HuH-7 (cell line): ENCODE results near the gene AWAT1.
"Not testable (repeated sequence)": the region's sequence is repeated elsewhere in the genome, so short reads cannot be mapped to it uniquely, and the experiment has no call there.

ENCODE experiments used
- DNase-seq: peaks from one replicate; pipeline ENCODE4 v3.0.0; 2011; ENCODE audit warnings: low spot score

AWAT1 gene

DNA sequence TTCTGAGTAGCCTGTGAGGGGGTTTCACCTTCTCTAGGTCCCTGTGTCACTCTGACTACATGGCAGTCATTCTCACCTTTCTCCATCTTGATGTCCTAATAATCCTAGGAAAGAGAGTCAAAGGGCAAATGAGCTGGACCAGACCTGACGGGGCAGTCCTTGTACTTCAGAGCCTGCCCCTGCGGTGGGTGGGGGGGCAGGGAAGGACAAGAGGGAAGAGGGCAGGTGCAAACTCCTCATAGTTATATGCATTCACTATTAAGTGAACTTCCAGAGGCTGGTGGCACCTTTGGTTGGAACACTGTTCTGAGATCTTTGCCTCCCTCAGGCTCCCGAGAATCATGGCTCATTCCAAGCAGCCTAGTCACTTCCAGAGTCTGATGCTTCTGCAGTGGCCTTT is at the start of gene AWAT1:
Gene AWAT1 (plus strand): TSS at position 301 of the 400 bp plus-strand sequence. CDS start 41 bp downstream, at position 342.
- DNase-seq = no peak

DNA sequence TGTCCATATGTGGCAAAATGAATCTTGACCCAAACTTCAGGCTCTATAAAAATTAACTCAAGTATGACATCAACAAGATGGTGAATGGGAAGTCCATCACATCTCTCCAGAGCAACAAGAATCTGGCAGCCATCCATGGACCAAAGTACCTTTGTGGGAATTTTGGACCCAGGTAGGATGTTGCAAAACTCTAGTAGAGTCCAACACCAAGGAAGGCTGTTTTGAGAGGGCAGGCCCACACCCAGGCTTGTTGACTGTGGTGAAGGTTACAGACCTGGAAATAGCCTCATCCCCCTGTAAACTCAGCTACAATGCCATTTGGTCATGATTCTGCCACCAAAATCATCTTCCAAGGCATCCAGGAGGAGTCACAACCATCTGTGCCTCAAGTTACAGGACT is 44.2 kb upstream of the AWAT1 start:
- DNase-seq = no peak

DNA sequence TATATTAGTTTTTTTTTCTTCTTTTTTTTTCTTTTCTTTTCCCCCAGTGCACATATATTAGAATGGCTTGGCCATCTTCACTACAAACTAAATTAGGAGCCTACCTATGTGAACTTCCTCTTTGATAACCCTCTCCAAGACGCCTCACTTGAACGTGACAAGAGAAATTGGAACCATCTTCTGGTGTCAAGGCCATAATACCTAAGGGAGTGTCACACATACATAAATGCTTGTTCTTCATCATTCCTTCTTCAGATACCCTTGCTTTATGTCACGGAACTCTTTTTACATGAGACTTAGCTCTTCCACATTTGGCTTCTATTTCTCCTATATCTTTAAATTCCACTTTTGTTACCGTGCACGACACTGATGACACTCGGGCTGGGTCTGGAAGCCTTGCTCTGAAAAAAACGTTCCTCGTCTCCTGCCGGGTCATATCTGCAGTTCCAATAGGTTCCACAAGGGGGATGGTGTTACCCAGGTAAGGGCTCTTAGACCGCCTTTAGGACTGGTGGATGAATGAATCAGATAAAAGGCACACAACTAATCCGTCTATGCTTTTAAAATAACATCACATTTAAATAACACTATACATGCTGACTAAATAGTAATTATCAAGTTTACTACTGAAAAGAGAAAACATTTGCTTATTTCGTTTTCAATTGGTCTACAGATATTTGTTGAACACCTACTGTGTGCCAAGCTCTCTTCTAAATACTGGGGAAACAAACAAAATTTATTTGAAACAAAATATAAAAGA is 37.3 kb upstream of the AWAT1 start:
- peak; percentile 46 for DNase-seq

DNA sequence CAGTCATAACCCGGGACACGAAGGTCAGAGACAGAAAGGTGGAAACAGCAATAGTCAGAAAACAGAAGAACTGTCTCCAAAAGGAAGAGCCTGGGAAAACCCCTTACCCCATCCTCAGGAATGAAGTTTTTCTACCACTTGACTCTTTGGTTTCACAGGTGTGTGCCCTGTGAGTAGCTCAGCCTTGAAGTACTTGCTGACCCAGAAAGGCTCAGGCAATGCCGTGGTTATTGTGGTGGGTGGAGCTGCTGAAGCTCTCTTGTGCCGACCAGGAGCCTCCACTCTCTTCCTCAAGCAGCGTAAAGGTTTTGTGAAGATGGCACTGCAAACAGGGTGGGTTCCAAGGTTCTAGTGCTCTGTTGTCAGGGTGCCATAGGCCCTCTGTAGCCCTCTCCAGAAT is 32.7 kb upstream of the AWAT1 start:
- DNase-seq = no peak

- no peak for DNase-seq
Measured at GRCh38 chrX:70208479-70208878, 26.0 kb upstream of the AWAT1 start.

DNA sequence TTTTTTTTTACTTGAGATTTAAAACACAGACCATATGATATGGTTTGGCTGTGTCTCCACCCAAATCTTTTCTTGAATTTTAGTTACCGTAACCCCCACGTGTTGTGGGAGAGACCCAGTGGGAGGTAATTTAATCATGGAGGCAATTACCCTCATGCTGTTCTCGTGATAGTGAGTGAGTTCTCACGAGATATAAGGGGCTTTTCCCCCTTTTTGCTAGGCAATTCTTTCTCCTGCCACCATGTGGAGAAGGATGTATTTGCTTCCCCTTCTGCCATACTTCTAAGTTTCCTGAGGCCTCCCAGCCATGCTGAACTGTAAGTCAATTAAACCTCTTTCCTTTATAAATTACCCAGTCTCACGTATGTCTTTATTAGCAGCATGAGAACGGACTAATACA is 24.9 kb upstream of the AWAT1 start:
- not testable (repeated sequence) for DNase-seq

DNA sequence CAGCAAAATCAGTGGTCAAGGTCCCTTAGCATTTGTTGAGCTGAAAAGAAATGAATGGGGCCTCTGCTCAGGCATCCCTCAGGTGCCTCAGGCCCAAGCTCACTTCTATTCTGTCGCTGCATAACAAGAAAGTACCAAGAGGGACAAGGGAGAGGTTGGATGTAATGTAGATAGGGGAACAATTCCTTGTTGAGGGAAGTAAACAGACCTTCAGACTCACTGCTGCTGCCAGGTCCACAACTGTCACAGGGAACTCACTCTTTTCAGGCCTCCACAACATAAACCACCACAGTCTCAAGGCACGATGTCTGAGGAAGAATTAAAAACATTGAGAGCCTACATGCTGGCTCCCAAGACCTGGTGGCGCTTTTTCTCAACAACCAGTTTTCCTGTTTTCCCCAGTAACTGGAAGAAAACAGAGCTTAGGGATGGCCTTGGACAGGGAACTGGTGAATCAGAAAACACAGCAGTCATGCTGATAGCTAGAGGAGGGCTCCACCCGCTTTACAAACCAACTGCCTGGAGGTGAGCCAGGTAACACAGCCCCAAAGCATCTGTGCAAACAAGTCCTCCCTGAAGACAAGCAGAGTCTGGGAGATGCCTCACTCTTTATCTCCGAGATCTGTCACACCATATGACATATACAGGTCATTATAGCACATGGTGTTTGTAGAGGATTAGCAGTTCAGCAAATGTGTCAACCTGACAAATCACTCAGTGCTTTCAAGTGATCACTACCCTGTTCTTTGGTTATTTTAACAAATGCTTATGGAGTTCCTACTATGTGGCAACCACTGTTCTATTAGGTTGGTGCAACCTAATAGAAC is 14.3 kb upstream of the AWAT1 start:
- DNase-seq = no peak

DNA sequence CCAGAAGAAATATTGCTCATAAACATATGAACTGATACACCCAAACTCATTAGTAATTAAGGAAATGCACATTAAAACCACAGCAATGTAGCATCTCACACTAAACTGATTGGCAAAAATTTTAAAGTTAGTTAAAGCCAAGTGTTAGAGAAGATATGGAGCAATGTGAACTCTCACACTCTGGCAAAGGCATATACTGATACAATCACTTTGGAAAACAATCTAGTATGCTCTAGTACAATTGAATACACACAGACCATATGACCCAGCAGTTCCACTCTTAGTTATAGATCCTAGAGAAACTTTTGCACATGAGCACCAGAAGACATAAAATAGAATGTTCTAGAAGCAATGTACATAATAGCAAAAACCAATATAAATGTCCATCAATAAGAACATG is 8.4 kb upstream of the AWAT1 start:
- DNase-seq = no peak

- no peak for DNase-seq
Measured at GRCh38 chrX:70226687-70227086, 7.8 kb upstream of the AWAT1 start.

GRCh38 chrX:70231666-70232065 is 2.8 kb upstream of the AWAT1 start:
- DNase-seq = no peak

DNA sequence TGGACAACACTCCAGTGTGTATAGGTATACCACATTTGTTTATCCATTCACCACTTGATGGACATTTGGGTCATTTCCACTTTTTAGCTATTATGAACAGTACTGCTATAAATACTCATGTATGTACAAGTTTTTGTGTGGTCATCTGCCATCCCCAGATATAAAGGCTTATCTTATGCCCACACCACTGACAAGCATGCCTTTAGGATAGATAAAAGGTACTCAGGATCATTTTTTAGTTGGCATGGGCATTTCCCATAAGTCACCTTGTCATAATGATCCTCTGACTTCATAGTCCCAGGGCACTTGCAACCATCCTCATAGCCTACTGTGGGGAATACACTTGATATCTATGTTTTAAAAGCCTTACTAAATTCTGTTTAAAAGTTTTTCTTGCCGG is 6.3 kb downstream of the AWAT1 start:
- DNase-seq = no peak

- no peak for DNase-seq
Measured at GRCh38 chrX:70241501-70241900, 7.0 kb downstream of the AWAT1 start.

- DNase-seq = not testable (repeated sequence)
Measured at GRCh38 chrX:70243601-70244000, 9.1 kb downstream of the AWAT1 start.

GRCh38 chrX:70244881-70245280 is 10.4 kb downstream of the AWAT1 start:
- DNase-seq = no peak

GRCh38 chrX:70247252-70247651 is 12.8 kb downstream of the AWAT1 start:
- no peak for DNase-seq

- no peak for DNase-seq
Measured at GRCh38 chrX:70252491-70252890, 18.0 kb downstream of the AWAT1 start.

- no peak for DNase-seq
Measured at GRCh38 chrX:70253377-70254062, 19.1 kb downstream of the AWAT1 start.

- no peak for DNase-seq
Measured at GRCh38 chrX:70254063-70254400, 19.6 kb downstream of the AWAT1 start.

- no peak for DNase-seq
Measured at GRCh38 chrX:70254909-70255308, 20.5 kb downstream of the AWAT1 start.

DNA sequence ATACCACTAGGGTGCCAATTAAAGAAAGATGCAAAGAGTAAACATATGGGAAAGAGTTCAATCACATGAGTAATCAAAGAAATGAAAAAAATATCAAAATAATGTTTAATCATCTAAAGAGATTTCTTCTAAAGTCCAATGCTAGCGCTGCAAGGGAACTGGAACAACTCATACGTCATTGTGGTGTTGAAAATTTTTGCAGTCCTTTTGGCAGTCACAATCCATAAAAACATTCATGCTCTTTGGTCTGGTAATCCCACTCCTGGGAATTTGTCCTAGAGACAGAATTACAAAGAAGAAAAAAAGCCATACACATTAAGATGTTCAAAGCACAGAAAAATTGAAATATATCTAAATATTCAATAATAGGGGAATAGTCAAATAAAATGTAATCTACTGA is 21.0 kb downstream of the AWAT1 start:
- no peak for DNase-seq

- DNase-seq = no peak
Measured at GRCh38 chrX:70257423-70258288, 23.2 kb downstream of the AWAT1 start.

- DNase-seq = no peak
Measured at GRCh38 chrX:70260104-70260503, 25.6 kb downstream of the AWAT1 start, which contains the start of gene P2RY4. P2RY4 (minus strand) TSS chrX:70260204; CDS start chrX:70259624, 580 bp downstream.
